WTC11 (cell line): ENCODE measurements around the gene LONP2.

Source experiments
- TF ChIP-seq, protein P1 (sequence below): sonication (generic); formaldehyde crosslinking; IDR thresholded peaks from 2 replicates; pipeline ENCODE4 v1.8.0; 2023; ENCODE audit warnings: missing genetic modification reagents, mild to moderate bottlenecking, borderline replicate concordance
- TF ChIP-seq, protein P2 (sequence below): fragments of 200-600 bp; IDR thresholded peaks from 2 replicates; pipeline ENCODE4 v1.8.0; 2022; ENCODE audit warnings: antibody characterized with exemption

DNA sequence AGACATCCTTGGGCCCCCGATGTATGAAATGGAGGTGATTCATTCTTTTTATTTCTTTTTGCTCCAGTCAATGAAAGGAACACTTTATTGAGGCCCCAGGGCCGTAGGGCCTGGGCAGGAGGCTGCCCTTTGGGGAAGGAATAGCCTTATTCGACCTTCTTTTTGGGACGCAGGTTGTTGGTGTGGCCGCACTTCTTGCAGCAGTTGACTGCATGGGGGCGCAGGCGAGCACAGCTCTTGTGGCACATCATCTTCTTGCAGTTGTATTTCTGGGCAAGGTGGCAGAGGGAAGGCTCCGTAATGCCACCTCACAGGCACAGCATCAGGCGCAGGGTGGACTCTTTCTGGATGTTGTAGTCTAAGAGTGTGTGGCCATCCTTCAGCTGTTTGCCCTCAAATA, 90.2 kb downstream of the LONP2 start:
- TF ChIP-seq, protein P1, sequence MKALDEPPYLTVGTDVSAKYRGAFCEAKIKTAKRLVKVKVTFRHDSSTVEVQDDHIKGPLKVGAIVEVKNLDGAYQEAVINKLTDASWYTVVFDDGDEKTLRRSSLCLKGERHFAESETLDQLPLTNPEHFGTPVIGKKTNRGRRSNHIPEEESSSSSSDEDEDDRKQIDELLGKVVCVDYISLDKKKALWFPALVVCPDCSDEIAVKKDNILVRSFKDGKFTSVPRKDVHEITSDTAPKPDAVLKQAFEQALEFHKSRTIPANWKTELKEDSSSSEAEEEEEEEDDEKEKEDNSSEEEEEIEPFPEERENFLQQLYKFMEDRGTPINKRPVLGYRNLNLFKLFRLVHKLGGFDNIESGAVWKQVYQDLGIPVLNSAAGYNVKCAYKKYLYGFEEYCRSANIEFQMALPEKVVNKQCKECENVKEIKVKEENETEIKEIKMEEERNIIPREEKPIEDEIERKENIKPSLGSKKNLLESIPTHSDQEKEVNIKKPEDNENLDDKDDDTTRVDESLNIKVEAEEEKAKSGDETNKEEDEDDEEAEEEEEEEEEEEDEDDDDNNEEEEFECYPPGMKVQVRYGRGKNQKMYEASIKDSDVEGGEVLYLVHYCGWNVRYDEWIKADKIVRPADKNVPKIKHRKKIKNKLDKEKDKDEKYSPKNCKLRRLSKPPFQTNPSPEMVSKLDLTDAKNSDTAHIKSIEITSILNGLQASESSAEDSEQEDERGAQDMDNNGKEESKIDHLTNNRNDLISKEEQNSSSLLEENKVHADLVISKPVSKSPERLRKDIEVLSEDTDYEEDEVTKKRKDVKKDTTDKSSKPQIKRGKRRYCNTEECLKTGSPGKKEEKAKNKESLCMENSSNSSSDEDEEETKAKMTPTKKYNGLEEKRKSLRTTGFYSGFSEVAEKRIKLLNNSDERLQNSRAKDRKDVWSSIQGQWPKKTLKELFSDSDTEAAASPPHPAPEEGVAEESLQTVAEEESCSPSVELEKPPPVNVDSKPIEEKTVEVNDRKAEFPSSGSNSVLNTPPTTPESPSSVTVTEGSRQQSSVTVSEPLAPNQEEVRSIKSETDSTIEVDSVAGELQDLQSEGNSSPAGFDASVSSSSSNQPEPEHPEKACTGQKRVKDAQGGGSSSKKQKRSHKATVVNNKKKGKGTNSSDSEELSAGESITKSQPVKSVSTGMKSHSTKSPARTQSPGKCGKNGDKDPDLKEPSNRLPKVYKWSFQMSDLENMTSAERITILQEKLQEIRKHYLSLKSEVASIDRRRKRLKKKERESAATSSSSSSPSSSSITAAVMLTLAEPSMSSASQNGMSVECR (CRISPR knock-in tag), result no peak
- TF ChIP-seq, protein P2, sequence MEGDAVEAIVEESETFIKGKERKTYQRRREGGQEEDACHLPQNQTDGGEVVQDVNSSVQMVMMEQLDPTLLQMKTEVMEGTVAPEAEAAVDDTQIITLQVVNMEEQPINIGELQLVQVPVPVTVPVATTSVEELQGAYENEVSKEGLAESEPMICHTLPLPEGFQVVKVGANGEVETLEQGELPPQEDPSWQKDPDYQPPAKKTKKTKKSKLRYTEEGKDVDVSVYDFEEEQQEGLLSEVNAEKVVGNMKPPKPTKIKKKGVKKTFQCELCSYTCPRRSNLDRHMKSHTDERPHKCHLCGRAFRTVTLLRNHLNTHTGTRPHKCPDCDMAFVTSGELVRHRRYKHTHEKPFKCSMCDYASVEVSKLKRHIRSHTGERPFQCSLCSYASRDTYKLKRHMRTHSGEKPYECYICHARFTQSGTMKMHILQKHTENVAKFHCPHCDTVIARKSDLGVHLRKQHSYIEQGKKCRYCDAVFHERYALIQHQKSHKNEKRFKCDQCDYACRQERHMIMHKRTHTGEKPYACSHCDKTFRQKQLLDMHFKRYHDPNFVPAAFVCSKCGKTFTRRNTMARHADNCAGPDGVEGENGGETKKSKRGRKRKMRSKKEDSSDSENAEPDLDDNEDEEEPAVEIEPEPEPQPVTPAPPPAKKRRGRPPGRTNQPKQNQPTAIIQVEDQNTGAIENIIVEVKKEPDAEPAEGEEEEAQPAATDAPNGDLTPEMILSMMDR, result no peak
